ENCODE measurements around the gene UBXN6.

The UBXN6 gene

GRCh38 chr19:4439243-4439642 lies 18.4 kb downstream of the UBXN6 start:
- DNase-seq (ENCODE audit: low read depth in 3 of 3), result no peak

DNA sequence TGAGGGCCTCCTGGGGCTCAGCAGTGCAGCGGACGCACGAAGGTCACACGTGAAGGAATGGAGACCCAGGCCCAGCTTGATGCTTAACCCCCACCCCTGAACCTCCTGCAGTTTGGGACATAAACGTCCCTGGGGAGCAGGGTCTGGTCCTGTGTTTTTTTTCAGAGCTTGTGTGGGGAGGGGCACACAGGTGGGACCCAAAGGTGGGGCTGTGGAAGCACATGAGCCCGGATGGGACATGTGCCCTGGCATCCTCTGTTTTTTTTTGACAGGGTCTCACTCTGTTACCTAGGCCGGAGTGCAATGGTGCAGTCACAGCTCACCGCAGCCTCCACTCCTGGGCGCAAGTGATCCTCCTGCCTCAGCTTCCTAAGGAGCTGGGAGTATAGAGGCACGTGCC lies 20.5 kb downstream of the UBXN6 start:
- no peak for DNase-seq (ENCODE audit: low read depth in 3 of 3)

- DNase-seq (ENCODE audit: low read depth in 3 of 3), result no peak
Observed at GRCh38 chr19:4436231-4436630, 21.4 kb downstream of the UBXN6 start.

GRCh38 chr19:4434391-4434790 lies 23.2 kb downstream of the UBXN6 start:
- DNase-seq (ENCODE audit: low read depth in 3 of 3), result no peak

DNA sequence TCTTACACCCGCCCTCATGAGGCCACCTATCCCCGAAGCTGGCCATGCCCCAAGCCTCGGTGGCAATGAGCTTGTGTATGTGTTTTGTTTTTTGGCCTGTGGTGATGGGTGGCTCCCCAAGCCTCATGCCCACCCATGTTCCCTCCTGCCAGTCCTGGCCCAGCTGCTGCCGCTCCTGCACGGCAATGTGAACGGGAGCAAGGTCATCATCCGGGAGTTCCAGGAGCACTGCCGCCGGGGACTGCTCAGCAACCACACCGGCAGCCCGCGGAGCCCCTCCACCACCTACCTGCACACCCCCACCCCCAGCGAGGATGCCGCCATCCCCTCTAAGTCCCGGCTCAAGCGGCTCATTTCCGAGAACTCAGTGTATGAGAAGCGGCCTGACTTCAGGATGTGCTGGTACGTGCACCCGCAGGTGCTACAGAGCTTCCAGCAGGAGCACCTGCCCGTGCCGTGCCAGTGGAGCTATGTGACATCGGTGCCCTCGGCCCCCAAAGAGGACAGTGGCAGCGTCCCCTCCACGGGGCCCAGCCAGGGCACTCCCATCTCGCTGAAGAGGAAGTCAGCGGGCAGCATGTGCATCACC lies 24.6 kb downstream of the UBXN6 start:
- no peak for DNase-seq (ENCODE audit: low read depth in 3 of 3)

DNA sequence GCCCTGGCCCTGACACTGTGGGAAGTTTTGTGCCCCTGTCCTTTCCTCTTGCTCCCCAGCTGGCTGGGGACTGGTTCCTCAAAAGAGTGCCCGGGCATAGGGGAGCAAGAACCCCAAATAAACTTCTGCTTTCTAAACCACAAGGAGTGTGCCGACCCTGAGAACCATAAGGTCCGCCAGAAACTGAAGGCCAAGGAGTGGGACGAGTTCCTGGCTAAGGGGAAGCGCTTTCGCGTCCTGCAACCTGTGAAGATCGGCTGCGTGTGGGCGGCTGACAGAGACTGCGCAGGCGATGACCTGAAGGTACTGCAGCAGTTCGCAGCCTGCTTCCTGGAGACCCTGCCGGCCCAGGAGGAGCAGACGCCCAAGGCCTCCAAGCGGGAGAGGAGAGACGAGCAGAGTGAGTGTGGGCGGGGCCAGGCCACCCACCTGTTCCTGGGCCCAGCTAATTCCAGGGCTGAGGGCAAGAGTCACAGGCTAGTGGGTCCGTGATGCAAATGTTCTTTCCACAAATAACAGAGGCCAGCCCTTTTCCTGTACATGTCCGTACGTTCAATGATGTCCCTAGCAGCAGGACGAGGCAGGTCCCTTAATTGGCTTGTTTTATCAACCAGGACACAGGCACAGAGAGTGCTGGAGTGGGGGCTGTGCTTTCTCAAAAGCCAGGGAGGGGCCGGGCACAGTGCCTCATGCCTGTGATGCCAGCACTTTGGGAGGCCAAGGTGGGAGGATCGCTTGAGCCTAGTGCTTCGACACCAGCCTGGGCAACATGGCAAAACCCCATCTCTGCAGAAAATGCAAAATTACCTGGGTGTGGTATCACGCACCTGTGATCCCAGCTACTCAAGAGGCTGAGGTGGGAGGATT lies 25.6 kb downstream of the UBXN6 start:
- no peak for DNase-seq (ENCODE audit: low read depth in 3 of 3)

GRCh38 chr19:4431296-4431695 lies 26.3 kb downstream of the UBXN6 start:
- no peak for DNase-seq (ENCODE audit: low read depth in 3 of 3)

DNA sequence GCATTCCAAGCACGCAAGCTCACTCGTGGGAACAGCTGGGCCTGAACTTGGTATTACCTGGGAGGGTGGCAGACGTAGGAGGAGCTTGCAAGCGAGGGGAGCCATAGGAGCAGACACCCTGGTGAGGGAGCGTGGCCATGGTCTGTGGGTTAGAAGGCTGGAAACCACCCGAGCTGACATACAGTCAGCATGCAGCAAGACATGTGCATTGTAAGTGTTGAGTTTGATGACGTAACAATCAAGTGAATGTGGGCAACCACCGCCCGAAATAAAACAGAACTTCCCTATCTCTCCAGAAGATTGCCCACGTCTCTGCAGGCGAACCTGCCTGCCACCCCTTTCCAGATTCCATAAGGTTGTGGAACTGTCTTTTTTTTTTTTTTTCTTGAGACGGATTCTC lies 26.8 kb downstream of the UBXN6 start:
- no peak for DNase-seq (ENCODE audit: low read depth in 3 of 3)

GRCh38 chr19:4429771-4430171 lies 27.8 kb downstream of the UBXN6 start:
- no peak for DNase-seq (ENCODE audit: low read depth in 3 of 3)

DNA sequence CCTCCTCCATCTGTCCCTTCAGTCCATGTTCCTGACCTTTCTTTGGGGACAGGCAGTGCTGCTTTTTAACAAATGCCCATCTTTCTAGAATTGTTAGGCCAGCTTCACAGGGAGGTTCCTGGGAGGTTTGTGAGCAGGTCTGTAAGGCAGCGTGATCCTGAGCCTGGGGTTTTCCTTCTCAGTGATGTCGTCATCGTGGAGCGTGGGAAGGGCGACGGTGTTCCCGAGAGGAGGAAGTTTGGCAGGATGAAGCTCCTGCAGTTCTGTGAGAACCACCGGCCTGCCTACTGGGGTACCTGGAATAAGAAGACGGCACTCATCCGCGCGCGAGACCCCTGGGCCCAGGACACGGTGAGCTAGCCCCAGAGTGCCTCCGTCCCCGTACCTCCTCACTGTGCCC lies 28.3 kb downstream of the UBXN6 start:
- no peak for DNase-seq (ENCODE audit: low read depth in 3 of 3)

DNA sequence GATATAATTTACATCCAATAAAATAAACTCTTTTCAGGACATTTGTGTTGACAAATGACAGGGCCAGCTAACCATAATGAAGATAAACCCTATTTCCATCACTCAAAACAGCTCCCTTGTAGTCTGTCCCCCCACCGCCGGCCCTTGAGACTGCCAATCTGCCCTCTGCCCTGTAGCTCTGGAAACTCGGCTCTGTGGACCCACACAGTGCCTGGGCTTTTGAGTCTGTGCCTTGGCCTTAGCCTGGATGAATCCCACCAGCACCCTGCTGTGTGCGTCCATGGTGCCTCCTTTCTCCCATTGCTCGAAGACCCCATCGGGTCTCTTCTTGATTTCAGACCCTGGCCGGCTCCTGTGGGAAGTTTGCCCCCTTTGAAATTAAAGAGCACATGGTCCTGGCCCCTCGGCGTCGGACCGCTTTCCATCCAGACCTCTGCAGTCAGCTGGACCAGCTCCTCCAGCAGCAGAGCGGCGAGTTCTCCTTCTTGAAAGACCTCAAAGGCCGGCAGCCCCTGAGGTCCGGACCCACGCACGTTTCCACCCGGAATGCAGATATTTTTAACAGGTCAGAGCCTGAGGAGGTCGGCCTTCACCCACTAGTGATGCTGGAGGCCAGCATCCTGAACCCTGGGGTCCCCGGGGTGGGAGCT lies 29.1 kb downstream of the UBXN6 start:
- no peak for DNase-seq (ENCODE audit: low read depth in 3 of 3)

GRCh38 chr19:4425537-4425936 lies 32.1 kb downstream of the UBXN6 start:
- no peak for DNase-seq (ENCODE audit: low read depth in 3 of 3)

DNA sequence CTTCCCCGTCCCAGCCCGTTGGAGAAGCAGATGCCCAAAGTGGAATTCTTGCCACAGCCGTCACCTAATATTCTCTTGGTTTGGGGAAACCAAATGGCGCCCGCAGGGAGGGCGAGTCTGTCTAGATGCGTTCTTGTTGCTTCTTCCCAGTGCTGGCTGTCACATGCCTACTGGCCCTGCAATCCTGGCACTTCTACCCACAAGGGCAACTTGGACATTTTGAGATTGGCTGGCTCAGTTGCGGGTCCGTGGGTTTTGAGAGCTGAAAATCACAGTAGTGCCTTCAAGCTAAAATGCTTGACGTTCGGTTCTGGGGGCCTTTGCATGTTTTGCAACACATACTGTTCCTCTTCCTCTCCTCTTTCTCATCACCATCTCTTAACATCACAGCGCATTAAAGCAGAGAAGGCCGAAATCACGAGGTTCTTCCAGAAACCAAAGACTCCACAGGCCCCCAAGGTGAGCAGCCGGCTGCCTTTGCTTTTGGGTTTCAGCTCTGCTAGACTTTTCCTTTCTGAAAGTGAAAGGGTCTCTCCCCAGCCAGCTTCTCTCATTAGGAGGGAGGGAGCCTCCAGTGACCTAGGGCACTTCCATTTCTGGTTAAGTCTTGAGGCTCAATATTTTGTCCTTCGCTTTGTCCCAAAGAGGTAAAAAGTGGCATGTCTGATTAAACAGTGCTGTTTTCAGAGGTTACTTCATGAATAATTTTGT lies 34.0 kb downstream of the UBXN6 start:
- DNase-seq (ENCODE audit: low read depth in 3 of 3), result no peak

DNA sequence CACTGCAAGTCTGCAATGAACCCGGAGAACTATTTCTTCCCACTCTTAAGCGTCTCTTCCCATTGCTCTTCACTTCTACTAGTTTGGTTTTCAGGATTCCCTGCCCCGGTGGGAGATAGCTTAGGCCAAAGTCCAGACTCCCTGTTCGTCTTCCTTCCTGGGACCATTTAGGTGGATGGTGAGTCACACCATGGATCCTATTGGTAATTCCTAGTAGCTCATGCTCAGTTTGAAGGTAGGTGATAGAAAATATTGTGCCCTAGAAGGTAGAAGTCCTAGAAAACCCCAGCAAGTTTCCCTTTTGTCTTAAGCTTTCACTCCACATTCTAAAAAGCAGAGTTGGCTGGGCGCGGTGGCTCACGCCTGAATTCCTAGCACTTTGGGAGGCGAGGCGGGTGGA lies 41.3 kb downstream of the UBXN6 start:
- no peak for DNase-seq (ENCODE audit: low read depth in 3 of 3)

- no peak for DNase-seq (ENCODE audit: low read depth in 3 of 3)
Observed at GRCh38 chr19:4415352-4415751, 42.2 kb downstream of the UBXN6 start.

DNA sequence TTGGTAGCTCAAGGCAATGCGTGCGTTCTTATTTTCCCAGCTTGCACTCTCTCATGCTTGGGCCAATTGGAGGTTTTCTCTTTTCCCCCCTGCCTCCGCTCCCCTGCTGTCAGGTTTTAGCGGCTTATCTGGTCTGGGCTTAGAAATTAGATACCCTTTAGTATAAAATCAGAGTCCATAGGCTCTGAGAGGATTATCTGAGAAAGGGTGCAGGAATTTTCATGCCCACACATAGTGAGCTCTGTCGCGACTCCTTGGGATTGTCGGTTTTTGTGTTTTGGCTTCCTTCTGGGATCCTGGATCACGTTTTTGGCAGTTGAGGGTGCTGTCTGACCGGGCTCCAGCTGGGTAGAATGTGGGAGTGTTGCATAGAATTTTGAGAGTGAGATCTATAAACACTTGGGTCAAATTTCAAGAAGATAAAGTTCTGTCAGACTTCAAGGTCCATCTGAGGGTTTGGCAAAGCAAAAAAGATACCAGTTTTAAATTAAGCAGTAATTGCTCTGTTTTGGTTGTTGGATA lies 42.7 kb downstream of the UBXN6 start:
- DNase-seq (ENCODE audit: low read depth in 3 of 3), result no peak

GRCh38 chr19:4414144-4414799 lies 43.3 kb downstream of the UBXN6 start:
- no peak for DNase-seq (ENCODE audit: low read depth in 3 of 3)

- DNase-seq (ENCODE audit: low read depth in 3 of 3), result no peak
Observed at GRCh38 chr19:4413588-4413987, 44.0 kb downstream of the UBXN6 start.

DNA sequence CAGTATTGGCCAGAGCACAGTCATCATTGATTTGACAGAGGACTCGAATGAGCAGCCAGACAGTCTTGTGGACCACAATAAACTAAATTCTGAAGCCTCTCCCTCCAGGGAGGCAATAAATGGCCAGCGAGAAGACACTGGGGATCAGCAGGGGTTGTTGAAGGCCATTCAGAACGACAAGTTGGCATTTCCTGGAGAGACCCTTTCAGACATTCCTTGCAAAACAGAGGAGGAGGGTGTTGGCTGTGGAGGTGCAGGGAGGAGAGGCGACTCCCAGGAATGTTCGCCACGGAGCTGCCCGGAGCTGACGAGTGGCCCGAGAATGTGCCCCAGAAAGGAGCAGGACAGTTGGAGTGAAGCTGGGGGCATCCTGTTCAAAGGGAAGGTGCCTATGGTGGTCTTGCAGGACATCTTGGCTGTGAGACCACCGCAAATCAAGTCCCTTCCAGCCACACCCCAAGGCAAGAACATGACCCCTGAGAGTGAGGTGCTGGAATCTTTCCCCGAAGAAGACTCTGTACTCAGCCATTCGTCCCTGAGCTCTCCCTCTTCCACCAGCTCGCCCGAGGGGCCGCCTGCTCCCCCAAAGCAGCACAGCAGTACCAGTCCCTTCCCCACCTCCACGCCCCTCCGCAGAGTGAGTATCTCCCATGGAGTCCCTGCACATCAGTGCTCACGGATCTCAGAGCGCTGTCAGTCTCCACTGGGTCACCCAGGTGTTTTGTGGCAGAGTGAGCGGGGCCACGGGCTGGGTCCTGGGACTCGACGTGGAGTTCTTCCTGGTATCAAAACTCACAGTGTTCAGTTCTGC lies 48.3 kb downstream of the UBXN6 start:
- DNase-seq (ENCODE audit: low read depth in 3 of 3), result no peak

DNA sequence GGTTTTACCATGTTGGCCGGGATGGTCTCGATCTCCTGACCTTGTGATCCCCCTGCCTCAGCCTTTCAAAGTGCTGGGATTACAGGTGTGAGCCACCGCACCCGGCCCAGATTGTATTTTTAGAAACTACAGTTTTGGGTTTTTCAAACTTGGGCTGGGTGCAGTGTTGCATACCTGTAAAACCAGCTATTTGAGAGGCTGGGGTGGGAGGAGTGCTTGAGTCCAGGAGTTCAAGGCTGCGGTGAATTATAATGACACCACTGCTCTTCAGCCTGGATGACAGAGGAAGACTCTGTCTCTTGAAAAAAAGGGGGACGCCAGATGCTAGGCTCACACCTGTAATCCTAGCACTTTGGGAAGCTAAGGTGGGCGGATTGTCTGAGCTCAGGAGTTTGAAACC lies 51.0 kb downstream of the UBXN6 start:
- DNase-seq (ENCODE audit: low read depth in 3 of 3), result no peak

DNA sequence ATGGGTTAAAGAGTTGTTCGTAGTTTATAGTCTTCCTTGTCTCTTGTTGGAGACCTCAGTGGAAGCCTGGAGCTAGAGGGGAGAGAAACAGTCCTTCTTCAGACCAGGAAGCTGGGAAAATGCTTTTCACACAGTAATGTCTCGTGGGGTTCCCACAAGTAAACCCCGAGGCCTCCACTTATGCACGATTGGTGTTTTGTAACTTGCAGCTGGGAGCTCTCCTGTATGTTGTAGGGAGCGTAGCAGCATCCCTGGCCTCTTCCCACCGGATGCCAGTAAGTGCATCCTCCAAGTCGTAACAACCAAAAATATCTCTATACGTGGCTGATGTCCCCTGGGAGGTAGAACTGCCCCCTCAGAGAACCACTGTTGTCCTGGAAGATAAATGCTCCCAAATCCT lies 51.6 kb downstream of the UBXN6 start:
- DNase-seq (ENCODE audit: low read depth in 3 of 3), result no peak
